GM12878 (cell line): ENCODE data around the gene SEMA6C. TPM values are rescaled to one million over a fixed set of nuclear protein-coding genes. Genes with fewer than 3 reads are reported as not detected.

Experiments used
- ATAC-seq: fragments of 200-7000 bp; cut with Tn5 transposase; 3 replicates; pipeline ENCODE4 v1.9.1; 2020; ENCODE audit warnings: mild to moderate bottlenecking, moderate library complexity
- BruUV-seq: library from RNA; stranded (reverse); fragments of 400-500 nt; replicated peaks from 2 replicates; lab custom pipeline; 2021; lab: Mats Ljungman, UMichigan
- CTCF ChIA-PET: fragments of 300-600 bp; sonication (Branson Sonifier 250); formaldehyde crosslinking; extraction: SDS; loops from one replicate; lab custom pipeline; 2021; ENCODE audit warnings: inconsistent platforms; lab: Yijun Ruan, JAX
- POLR2A ChIA-PET: fragments of 350-600 bp; formaldehyde crosslinking; extraction: SDS; loops from one replicate; lab custom pipeline; 2021; ENCODE audit warnings: inconsistent platforms; lab: Charles Lee
- RAD21 ChIA-PET: fragments of 300-600 bp; sonication (Branson Sonifier 250); formaldehyde crosslinking; loops from one replicate; lab custom pipeline; 2023; ENCODE audit warnings: antibody characterized with exemption; ENCODE audit not compliant: unreplicated experiment; lab: Charles Lee
- SMC1A ChIA-PET: fragments of 300-600 bp; sonication (Branson Sonifier 250); formaldehyde crosslinking; loops from one replicate; lab custom pipeline; 2023; ENCODE audit not compliant: unreplicated experiment, uncharacterized antibody; lab: Charles Lee
- DNase-seq: peaks from one replicate; pipeline ENCODE4 v3.0.0-alpha.2; 2011; ENCODE audit warnings: low read depth, low spot score
- FAIRE-seq: peaks from 3 replicates; lab custom pipeline; 2011; peaks lifted over from hg19 to GRCh38; lab: Jason Lieb, UNC
- H2AFZ ChIP-seq: 2 replicates; pipeline ENCODE4 v1.6.0; 2011; ENCODE audit warnings: low read depth, low read length, control low read depth; ENCODE audit not compliant: control insufficient read depth
- H3K27ac ChIP-seq: 2 replicates; pipeline ENCODE4 v1.5.1; 2011; ENCODE audit warnings: control low read depth; ENCODE audit not compliant: control insufficient read depth, insufficient read depth
- H3K27me3 ChIP-seq, 2 experiments: replicated peaks in 1 of 2; 2 replicates each; pipeline versions ENCODE4 v1.6.0 to v1.6.1; 2011; ENCODE audit warnings: low read length in 1 of 2; ENCODE audit not compliant: control insufficient read depth in 2 of 2, insufficient read depth in 2 of 2
- H3K36me3 ChIP-seq, 2 experiments: 2 replicates each; pipeline ENCODE4 v1.5.1; 2011; ENCODE audit warnings: low read length in 1 of 2; ENCODE audit not compliant: control insufficient read depth in 2 of 2, insufficient read depth in 2 of 2
- H3K4me1 ChIP-seq: 2 replicates; pipeline ENCODE4 v1.6.1; 2011; ENCODE audit warnings: mild to moderate bottlenecking, low read length, moderate library complexity, mixed read lengths; ENCODE audit not compliant: control insufficient read depth, insufficient read depth
- H3K4me2 ChIP-seq: 2 replicates; pipeline ENCODE4 v1.6.0; 2011; ENCODE audit warnings: control low read depth; ENCODE audit not compliant: control insufficient read depth, insufficient read depth
- H3K4me3 ChIP-seq: fragments of 200-600 bp; sonication (generic); 2 replicates; pipeline ENCODE4 v1.5.1; 2016
- H3K79me2 ChIP-seq: 2 replicates; pipeline ENCODE4 v1.6.0; 2011; ENCODE audit warnings: low read length; ENCODE audit not compliant: control insufficient read depth, insufficient read depth
- H3K9ac ChIP-seq: 2 replicates; pipeline ENCODE4 v1.8.0; 2011; ENCODE audit warnings: low read length, control low read depth, mixed read lengths; ENCODE audit not compliant: control insufficient read depth, insufficient read depth
- H3K9me3 ChIP-seq: replicated peaks from 3 replicates; pipeline ENCODE4 v1.5.1; 2011; ENCODE audit warnings: mild to moderate bottlenecking, low read length; ENCODE audit not compliant: control insufficient read depth, insufficient read depth
- H4K20me1 ChIP-seq: 2 replicates; pipeline ENCODE4 v1.6.0; 2011; ENCODE audit not compliant: control insufficient read depth, insufficient read depth
- BRCA1 ChIP-seq: IDR thresholded peaks from 2 replicates; pipeline ENCODE4 v1.6.1; 2011; ENCODE audit warnings: low read depth, low read length, improper control_type of control experiment
- DPF2 ChIP-seq: fragments of 450-650 bp; IDR thresholded peaks from 2 replicates; pipeline ENCODE4 v1.6.1; 2017; ENCODE audit warnings: mild to moderate bottlenecking
- FOS ChIP-seq: IDR thresholded peaks from 3 replicates; pipeline ENCODE4 v1.6.1; 2011; ENCODE audit warnings: borderline replicate concordance; ENCODE audit not compliant: insufficient read length; ENCODE audit errors: extremely low read depth
- IRF4 ChIP-seq: IDR thresholded peaks from 2 replicates; pipeline ENCODE4 v1.6.1; 2011; ENCODE audit warnings: low read depth, low read length
- MTA3 ChIP-seq: IDR thresholded peaks from 2 replicates; pipeline ENCODE4 v1.6.1; 2012; ENCODE audit warnings: low read length, inconsistent platforms, borderline replicate concordance
- MYC ChIP-seq: IDR thresholded peaks from 2 replicates; pipeline ENCODE4 v1.6.1; 2011; ENCODE audit warnings: mild to moderate bottlenecking, low read length, moderate library complexity, inconsistent platforms; ENCODE audit not compliant: insufficient read depth, insufficient replicate concordance, insufficient read length, severe bottlenecking
- NFXL1 ChIP-seq: fragments of 450-650 bp; IDR thresholded peaks from 2 replicates; pipeline ENCODE4 v1.6.1; 2017; ENCODE audit warnings: antibody characterized with exemption, mild to moderate bottlenecking, borderline replicate concordance
- NFYB ChIP-seq: IDR thresholded peaks from 2 replicates; pipeline ENCODE4 v1.6.1; 2011; ENCODE audit warnings: low read depth, mild to moderate bottlenecking, low read length, improper control_type of control experiment, moderate library complexity; ENCODE audit not compliant: insufficient read depth
- POLR2AphosphoS5 ChIP-seq: IDR thresholded peaks from 2 replicates; pipeline ENCODE4 v1.6.1; 2011; ENCODE audit warnings: mild to moderate bottlenecking, low read length, inconsistent platforms
- PRDM15 ChIP-seq: fragments of 450-650 bp; formaldehyde crosslinking; IDR thresholded peaks from 2 replicates; pipeline ENCODE4 v1.4.0; 2020; ENCODE audit warnings: mild to moderate bottlenecking, moderate library complexity
- TCF7 ChIP-seq: IDR thresholded peaks from 2 replicates; pipeline ENCODE4 v1.6.1; 2014; ENCODE audit warnings: antibody characterized with exemption, borderline replicate concordance
- ZBTB40 ChIP-seq: fragments of 450-650 bp; IDR thresholded peaks from 2 replicates; pipeline ENCODE4 v1.6.1; 2016; ENCODE audit warnings: mild to moderate bottlenecking, moderate library complexity, borderline replicate concordance
- ZNF622 ChIP-seq: fragments of 450-650 bp; IDR thresholded peaks from 2 replicates; pipeline ENCODE4 v1.6.1; 2017; ENCODE audit warnings: mild to moderate bottlenecking, inconsistent platforms
- WGBS: methylation state at CpG from one replicate; pipeline ENCODE4 v1.1.6; 2016; ENCODE audit warnings: low lambda C conversion rate; ENCODE audit not compliant: insufficient replicate concordance, insufficient coverage; ENCODE audit errors: missing lambda C conversion rate; 5-methylcytosine and 5-hydroxymethylcytosine counted together
- in situ Hi-C: fragments of 300-500 bp; cut with MboI; formaldehyde crosslinking; loops from 9 replicates; pipeline ENCODE4 v1.14.3; 2018; ENCODE audit warnings: mixed read lengths
- intact Hi-C: fragments of 100-400 bp; cut with micrococcal nuclease; formaldehyde crosslinking; loops from one replicate; pipeline ENCODE4 v1.14.2; 2022; ENCODE audit not compliant: unreplicated experiment
- polyA plus RNA-seq, 11 experiments: library from polyadenylated mRNA; depleted of rRNA in 4 of 11; unstranded in 6 of 11; stranded (reverse) in 5 of 11; fragments of >200 nt; fragmentation: Nextera tagmentation in 4 of 11; fragmentation: Illumina TruSeq in 1 of 11; extraction: Ambion mirVana in 4 of 11; extraction: Trizol in 1 of 11; gene quantifications; 1 replicate in 1 of 11; 2 replicates in 10 of 11; pipeline versions ENCODE4 v1.2.1 to v1.2.3, GENCODE V29; 2011 to 2016; ENCODE audit warnings: inconsistent platforms in 2 of 11, missing spikeins in 2 of 11, low read depth in 1 of 11
- total RNA-seq, 4 experiments: library from RNA; depleted of rRNA in 3 of 4; stranded (reverse); fragments of >200 nt in 3 of 4; fragmentation: Illumina TruSeq in 1 of 4; extraction: Trizol in 1 of 4; gene quantifications; 2 replicates each; pipeline versions ENCODE4 v1.2.1 to v1.2.3, GENCODE V29; 2013 to 2021

The SEMA6C gene
- total and polyA plus RNA-seq, 10 of the 15 experiments (the other 5 are each of a cell fraction or from before 2014, with no cell fraction given): 0.13 to 2.2 (median 0.29) TPM; not detected in 1

GRCh38 chr1:151134396-151134795, 12.0 kb downstream of the SEMA6C start (continued):
- TF ChIP-seq MYC: no peak
- TF ChIP-seq, all 136 proteins: peak for 0

GRCh38 chr1:151133018-151133806, 13.2 kb downstream of the SEMA6C start:
- Histone ChIP-seq H3K9ac (no peak overlapping the region), H3K4me3 (no peak overlapping the region), H2AFZ (no peak overlapping the region), H4K20me1 (no peaks in the 10 kb centered on the region), H3K9me3 (no peaks in the 10 kb centered on the region), H3K27me3 (no peaks in the 10 kb centered on the region), H3K79me2 (no peaks in the 10 kb centered on the region), H3K27ac (no peak overlapping the region), H3K4me1 (peaks cover 8% of the 10 kb centered on the region; the same call in 1 of the 2 replicates), H3K36me3 (no peaks in the 10 kb centered on the region), H3K4me2 (no peak overlapping the region)
- intact Hi-C loops (no loop called here), in situ Hi-C loops (no loop called here)
- ATAC-seq: no peak
- BruUV-seq: no TSS peak
- WGBS: 87% methylated on average over 28 of the region's 65 CpGs
- TF ChIP-seq DPF2: no peak
- TF ChIP-seq POLR2AphosphoS5: no peak
- no peak for TF ChIP-seq MTA3
- no peak for TF ChIP-seq FOS
- no peak for TF ChIP-seq TCF7
- TF ChIP-seq NFXL1: no peak
- TF ChIP-seq BRCA1: no peak
- TF ChIP-seq ZNF622: no peak
- TF ChIP-seq IRF4: no peak
- no peak for TF ChIP-seq ZBTB40
- no peak for TF ChIP-seq NFYB
- no peak for TF ChIP-seq PRDM15 (CRISPR knock-in tag)
- POLR2A ChIA-PET: interaction anchor here (0.6 kb wide), 1 partner anchor 113 kb away, joined by 3 read pairs; no protein-coding TSS in a partner anchor
- DNase-seq: no peak
- CTCF ChIA-PET: interaction anchor here (0.9 to 2.6 kb wide), 2 partner anchors 22 to 34 kb away, joined by 3 to 15 read pairs; no protein-coding TSS in a partner anchor
- no peak for FAIRE-seq
- SMC1A ChIA-PET: no interaction called here
- RAD21 ChIA-PET: interaction anchor here (1.3 kb wide), 1 partner anchor 33 kb away, joined by 3 read pairs; no protein-coding TSS in a partner anchor
